IPS DF 19.7 (cell line): Measurements from ENCODE around the gene NTSR1.
"Not testable (repeated sequence)": the region's sequence is repeated elsewhere in the genome, so short reads cannot be mapped to it uniquely, and the experiment has no call there.

ENCODE experiments used
- DNase-seq: peaks from one replicate; pipeline ENCODE4 v3.0.0-alpha.2; 2013; ENCODE audit warnings: low read depth, low spot score

The NTSR1 gene

DNA sequence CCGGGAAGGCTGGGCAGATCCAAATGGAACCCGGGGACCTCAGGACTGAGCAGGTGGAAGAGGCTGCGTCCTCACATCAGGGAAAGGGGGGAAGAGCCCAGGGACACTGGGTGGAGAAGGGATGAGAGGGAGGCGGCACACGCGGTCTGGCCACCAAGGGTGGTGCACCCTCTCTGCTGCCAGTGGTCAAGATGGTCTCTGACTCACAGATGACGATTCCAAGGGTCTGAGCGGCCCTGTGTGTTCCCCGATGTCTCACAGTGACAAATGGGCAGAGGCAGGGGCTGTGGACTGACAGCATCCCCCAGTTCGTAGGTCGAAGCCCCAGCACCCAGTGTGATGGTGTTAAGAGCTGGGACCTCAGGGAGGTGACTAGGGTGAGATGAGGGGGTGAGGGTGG, 34.3 kb upstream of the NTSR1 start:
- DNase-seq: no peak

DNA sequence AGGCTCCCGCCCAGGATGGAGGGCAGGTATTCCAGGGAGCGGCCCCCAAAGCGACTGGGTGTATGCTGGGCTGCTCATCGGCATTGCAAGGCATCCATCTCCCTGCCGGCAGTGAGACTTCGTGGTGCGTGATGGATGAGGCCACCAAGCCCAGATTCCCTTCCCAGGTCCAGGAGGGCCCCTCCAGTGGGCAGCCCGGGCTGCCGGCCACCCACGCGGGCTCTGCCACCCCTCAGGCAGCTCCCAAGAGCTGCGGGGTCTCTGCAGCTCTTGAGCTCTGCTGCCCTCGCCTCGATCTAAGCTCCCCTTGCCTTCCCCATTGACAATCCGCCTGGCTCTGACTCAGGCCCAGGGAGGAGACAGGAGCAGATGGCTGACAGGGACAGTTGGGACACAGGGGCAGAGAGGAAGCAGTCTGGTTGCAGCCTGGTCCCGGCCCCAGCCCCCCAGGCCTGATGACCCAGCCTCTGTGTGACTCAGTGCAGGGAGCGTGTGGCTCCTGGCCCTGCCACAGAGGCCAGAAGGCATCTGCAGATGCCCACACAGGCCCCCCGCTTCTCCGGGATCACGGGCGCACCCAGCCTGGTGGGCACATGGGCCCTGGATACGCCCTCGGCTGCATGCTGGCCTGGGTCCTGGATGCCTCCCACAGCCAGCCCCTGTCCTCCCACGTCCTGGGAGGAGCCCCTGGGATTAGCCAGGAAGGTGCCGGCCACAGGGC, 33.3 kb upstream of the NTSR1 start:
- no peak for DNase-seq

DNA sequence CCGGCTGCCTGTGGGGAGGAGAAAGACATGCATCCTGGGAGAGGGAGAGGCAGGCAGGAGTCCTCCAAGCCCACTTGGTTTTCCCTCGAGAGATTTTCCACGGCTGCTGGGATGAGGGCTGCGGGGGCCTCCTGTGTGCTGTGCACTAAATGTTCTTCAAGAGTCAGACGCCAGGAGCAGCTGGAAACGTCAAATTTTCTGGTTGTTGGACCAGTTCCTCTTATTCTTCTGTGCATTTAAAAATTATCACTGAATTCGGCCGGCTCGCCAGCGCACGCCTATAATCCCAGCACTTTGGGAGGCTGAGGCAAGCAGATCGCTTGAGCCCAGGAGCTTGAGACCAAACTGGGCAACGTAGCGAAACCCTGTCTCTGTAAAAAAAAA, 32.8 kb upstream of the NTSR1 start:
- DNase-seq: no peak

DNA sequence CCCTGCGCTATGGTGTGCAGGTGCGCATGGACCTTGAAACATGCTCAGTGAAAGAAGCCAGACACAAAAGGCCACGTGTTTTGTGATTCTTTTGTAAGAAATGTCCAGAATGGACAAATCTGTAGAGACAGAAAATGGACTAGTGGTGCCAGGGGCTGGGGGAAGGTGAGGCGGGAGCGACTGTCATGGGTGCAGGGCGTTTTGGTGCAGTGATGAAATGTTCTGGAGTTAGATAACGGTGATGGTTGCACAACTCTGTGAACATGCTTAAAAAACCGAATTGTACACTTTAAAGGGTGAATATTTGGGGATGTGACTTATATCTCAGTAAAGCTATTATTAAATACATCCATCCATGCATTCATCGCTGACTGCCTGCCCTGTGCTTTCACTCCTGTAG, 31.7 kb upstream of the NTSR1 start:
- DNase-seq: no peak

DNA sequence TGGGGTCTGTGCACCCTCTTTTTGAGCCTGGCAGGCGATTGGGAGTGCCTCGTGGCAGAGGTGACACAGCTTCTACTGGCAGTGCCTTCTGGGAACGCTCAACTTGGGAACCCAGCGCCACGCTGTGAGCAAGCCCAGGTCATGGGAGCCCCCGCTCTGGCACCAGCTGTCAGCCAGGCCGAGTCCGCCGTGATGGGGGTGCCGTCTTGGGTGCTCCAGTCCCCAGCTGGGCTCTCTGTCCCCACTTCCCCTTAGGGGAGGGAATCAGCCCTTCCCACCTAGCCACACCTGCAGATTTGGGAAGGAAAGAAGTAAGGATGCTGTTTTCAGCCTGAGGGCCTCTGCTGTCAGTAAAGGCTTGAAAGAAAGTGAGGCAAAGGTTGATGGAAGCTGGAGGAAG, 31.0 kb upstream of the NTSR1 start:
- no peak for DNase-seq

DNA sequence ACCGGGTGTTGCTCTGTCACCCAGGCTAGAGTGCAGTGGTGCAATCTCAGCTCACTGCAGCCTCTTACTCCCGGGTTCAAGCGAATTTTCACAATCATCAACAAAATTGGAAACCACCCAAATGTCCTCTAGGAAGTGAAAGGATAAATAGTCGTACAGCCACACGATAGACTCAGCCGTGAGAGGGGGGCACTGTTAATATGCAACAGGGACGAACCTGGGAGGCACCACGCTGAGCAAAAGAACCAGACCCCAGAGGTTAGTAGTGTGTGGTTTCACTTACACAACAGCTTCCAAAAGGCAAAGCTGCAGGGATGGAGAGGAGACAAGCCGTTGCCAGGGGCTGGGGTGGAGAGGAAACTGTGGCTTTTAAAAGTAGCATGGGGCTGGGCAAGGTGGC, 30.1 kb upstream of the NTSR1 start:
- no peak for DNase-seq

DNA sequence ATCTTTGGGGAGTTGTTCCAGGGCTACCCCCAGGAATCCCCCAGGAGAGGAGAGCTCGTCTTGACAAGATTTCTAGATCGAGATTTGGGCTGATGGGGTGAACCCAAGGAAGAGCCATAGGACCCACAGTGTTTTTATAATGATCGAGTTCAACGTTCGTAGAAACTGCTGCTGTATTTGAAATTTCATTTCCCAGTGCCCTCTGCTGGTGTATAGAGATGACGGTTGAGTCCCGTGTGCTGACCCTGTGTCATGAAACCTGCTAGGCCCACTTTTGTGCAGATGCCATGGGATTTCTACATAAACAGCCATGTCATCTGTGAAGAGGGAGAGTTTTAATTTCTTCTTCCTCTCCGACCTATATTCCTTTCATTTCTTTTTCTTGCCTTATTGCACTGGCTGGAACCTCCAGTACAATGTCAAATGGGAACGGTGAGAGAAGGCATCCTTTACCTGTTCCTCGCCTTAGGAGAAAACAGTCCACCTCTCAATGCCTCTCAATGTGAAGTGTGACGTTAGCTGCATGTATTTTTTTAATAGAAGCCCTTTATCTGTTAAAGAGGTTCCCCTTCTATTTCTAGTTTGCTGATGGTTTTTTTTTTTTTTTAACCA, 28.6 kb upstream of the NTSR1 start:
- no peak for DNase-seq

DNA sequence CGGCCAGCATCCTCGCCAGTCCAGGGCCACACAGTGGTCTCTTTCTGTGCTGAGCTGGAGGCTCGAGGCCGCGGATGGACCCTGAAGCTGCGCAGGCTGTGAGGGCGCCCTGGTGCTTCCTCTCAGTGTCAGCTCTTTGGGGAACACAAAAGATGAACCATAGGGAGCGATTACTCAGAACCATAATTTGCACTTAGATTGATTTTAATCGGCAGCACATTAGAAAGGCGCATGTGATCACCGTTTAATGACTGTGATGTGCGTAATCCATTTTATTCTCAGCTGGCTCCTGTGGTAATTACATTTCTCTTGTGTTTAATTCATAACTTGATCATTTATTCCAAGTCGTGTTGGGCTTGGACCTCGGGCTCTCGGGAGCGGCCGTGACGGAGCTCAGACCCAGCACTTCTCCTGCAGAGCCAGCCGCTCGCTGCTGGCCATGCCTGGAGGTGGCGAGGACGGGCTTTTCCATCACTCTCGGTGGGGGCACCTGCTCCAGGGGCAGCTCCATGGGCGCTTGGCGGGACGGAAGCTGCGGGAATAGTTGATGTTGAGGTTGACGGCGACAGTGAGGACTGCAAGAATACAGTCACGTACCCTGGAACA, 25.6 kb upstream of the NTSR1 start:
- no peak for DNase-seq

DNA sequence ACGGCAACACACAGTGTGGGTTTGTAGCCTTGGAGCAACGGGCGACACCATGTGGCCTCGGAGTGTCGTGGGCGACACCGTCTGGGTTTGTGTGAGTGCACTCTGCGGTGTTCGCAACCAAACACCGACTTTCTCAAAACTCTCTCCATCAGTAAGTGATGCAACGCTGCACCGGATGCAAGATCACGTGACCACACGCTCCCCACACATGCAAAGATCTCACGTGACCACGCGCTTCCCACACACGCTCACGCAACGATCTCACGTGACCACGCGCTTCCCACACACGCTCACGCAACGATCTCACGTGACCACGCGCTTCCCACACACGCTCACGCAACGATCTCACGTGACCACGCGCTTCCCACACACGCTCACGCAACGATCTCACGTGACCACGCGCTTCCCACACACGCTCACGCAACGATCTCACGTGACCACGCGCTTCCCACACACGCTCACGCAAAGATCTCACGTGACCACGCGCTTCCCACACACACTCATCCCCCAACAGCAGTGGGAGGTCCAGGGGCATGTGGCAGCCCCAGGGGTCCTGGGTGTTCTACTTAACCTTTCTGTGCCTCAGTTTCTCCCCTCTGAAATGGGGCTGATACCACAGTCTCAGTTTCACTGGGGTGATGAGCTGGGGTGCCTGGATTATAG, 24.8 kb upstream of the NTSR1 start:
- not testable (repeated sequence) for DNase-seq

DNA sequence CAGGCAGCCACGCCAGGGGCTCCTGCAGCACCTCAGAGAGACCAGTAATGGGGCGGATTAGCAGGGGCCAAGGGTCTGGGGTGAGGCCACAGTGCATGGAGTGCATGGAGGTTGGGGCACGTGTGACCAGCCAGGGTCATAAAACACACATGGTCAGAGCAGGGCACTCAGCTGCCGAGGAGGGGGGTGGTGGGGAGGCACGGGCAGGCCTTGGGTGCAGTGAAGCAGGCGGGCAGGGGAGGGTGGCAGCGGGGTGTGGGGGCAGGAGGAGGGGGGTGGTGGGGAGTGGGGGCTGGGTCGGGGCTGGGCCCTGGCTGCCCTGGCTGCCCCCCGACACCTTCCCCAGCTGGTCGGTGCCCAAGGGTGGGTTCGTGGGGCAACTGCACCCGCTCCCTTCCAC, 23.7 kb upstream of the NTSR1 start:
- no peak for DNase-seq

DNA sequence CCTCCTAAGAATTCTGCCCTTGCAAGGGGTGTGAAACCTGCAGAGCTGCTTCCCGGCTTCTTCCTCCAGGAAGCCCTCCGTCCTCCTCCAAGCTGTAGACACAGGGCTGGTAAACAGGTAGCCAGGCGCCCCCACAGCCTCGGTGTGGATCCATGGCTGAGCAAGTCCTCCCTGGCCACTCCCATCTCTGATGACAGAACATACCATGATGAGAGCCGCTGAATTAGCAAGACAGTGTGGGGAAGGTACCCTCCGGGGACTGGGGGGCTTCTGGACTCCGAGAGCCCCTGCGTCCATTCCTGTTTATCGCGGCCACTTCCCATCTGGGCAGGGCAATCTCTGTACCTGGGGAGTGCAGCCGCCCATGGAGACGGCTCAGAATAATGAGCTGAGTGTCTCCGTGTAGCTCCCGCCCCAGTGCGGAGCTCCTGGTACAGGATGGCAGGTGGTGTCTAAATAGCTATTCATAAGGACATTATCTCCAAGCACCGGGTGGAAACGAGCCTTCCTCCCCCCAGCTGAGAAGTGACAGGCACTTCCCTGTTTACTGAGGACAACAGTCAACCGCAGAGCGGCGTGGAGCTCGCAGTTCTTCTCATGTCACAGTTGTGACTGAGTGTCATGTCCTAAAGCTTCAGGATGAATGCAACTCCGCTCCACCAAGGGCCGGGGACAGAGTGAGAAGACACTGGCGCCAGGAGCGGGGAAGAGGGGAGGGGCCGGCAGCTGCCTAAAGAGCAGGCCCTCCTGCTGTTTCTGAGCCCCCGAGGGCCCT, 22.7 kb upstream of the NTSR1 start:
- no peak for DNase-seq

DNA sequence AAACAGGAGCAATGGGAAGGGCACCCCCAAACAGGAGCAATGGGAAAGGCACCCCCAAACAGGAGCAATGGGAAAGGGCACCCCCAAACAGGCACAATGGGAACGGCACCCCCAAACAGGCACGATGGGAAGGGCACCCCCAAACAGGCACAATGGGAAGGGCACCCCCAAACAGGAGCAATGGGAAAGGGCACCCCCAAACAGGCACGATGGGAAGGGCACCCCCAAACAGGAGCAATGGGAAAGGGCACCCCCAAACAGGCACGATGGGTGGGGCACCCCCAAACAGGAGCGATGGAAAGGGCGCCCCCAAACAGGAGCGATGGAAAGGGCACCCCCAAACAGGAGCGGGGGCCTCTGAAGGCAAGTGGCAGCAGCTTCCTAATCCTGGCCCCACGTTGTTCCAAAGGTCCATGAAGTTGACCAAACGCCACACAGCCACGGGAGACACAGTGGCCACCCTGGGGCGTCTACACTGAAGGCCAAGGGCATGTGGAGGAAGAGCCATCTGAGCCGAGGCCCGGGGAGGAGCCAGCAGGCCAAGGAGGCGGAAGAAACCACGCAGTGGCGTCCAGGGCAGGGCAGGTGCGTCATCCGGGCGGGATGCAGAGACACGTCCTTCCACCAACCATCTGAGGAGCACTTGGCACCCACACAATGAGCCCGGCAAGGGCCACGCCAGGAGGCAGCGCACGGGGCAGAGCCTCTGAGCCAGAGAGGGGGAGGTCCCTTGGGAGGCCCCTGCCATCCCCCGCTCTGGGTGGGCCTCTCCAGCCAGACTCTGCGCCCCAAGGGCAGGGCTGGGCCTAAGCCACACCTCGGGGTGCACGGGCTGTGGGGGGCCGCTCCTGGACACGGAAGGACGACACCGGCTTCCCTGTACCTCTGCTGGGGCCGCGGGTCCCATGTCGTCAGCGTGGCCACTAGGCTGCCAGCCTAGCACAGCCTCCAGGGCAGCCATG, 21.5 kb upstream of the NTSR1 start:
- no peak for DNase-seq

DNA sequence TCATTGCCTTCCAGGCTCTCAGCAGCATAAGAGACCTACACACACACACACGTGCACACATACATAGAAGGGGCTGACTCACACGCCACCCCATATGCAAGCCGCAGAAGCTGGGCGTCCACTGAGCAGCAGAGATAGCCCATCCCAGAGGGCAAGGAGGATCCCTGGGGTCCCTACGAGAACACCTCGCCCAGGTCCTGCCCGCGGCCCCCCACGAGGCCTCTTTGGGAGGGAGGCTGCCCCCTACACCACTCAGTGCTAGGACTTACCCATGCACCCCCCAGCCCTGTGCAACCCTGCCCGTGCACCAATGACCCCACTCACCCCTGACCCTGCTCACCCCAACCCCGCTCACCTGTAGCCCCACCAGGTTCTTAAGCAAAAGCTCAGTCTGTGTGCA, 20.6 kb upstream of the NTSR1 start:
- no peak for DNase-seq

DNA sequence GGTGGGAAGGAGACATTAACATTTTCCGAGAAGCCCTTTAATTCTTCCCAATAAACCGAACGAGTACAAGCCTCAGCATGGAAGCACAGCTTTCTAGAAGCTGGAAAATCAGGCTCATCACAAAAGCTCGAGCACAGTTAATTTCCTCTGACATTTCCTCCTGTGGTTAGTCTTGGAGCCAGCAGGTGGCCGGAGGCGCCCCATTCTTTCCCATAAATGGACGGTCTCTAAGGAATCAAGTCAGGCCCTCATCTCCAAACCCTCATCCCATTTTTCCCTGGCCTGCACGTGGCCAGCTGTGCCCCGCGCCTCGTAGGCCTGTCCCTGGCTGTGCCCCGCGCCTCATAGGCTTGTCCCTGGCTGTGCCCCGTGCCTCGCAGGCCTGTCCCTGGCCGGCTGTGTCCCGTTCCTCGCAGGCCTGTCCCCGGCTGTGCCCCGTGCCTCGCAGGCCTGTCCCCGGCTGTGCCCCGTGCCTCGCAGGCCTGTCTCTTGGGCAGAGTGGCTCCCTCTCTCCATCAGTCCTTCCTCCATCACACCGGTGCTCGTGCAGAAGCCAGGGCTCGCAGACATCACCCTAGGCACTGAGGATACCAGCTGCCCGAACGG, 19.7 kb upstream of the NTSR1 start:
- no peak for DNase-seq

DNA sequence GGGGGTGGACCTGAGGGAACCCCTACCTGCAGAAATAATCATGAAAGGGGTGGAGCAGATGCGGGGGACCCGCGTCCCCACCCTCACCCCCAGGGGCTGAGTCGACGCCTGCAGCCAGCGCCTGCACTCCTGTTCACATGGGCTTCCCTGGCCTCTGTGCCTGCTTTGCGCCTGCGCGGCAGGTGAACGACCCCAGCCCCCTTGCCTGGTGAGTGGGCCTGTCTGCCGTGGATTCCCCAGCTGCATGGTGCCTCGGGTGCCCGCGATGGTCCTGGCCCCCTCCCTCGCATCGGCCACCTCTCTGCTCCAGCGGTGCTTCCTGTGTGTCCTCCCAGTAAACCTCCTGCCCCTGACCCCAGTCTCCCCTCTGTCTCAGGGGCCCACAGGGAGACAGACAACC, 18.8 kb upstream of the NTSR1 start:
- no peak for DNase-seq

DNA sequence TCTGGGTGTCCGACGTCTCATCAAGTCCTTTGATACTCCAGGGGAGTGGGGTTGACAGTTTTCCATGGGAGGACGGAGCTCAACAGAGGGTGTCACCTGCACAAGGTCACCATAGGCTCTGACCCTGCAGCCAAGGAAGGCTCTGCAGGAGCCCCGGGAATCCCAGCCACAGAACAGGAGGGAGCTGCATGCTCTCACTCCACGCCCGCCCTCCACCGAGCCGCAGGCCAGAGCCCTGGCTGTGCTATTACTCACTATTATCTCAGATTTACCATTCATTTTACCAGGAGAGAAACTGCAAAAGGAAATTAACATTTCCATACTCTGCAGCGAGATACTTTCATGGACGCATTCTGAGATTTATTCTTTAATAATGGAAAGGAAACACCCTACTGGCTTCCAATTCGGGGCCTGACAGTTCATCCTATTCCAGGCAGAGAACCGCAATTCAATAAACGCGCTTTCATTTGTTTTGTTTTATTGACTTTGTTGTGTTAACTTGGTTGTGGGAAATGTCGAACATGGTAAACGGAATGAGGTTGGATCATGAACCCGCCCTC, 18.3 kb upstream of the NTSR1 start:
- no peak for DNase-seq

DNA sequence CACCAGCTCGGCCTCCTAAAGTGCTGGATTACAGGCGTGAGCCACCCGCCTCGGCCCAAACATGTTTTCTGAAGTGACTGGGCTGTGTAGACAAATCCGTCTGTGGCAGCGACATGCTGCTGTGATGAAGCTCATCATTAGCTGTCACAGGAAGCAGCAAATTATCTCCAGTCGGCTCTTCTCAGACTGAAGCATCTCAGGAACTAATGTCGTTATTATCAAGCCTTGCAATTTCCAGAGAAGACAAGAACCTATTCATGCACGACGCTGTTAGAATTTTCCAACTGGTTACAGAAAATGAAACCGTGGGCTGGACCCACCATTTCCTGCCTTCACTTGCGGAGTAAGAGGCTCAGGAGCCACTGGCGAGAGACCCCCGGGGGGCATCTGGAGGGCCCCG, 17.1 kb upstream of the NTSR1 start:
- DNase-seq: no peak

DNA sequence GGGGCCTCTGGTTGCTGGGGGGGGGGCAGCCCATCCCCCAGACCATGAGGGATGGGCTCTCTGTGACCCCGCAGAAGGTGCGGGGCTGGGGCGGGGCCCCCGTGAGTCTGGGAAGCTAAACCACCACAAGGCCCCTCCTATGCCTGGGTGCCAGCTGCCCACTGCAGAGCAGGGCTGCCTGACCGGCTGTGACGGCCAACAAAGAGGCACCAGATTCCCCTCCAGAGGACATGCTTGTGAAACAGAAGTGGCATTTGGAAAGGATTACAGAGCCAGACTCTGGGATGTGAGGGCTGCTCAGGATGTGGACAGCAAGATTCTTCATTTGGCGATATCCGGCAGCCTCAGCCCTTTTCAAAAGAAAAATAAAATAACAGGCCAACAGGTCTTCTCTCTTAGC, 16.5 kb upstream of the NTSR1 start:
- DNase-seq: no peak

DNA sequence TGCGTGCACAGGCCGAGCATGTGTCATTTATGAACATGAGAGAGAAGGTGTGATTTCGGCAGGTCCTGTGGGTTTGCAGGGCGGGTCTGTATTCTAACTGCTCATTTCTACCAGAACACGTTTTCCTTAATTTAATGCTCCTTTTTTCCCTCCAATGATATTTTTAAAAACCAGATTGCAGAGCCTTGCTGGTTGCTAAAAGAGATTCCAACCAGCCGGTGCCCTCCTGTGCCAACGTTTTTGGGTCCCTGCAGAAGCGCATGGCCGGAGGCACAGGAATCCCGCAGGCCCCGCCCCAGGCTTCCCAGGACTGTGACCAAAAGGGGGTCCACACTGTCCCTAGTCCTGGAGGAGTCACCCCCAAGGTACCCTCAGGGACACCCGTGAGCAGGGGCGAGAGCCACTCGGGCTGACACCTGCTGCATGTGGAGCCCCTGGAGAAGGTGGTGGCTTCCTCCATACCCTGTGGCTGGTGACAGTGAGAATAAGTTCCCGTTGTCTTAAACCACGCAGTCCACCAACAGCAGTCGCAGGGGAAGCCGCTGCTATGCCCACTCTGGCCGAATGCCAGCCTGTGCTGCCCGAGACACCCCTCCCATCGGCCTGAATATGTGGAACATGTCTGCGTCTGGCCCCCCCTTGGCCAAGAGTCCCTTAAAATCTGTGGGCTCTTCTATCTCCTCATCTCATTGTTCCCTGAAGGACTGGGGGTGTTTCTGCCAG, 15.7 kb upstream of the NTSR1 start:
- DNase-seq: no peak

DNA sequence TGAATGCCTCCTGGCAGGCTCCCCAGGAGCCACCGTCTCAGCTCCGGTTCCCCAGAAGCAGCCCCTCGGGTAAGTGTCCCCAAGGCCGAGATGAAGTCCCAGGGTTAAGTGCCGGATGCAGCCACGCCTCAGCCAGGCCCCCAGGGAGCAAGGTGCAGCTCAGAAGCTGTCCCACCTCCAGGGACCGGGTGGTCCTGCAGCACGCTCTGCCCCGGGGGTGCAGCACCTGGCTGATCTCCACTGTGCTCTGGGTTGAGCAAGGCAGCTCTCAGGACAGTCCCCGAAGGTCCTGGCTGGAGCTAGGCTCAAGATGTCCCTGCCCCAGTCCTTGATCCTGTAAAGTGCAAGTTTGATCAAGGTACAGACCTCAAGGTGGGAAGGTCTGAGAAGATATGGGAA, 15.1 kb upstream of the NTSR1 start:
- no peak for DNase-seq
